Measurements from ENCODE around the gene COQ4. TPM values are rescaled to one million over a fixed set of nuclear protein-coding genes. Genes with fewer than 3 reads are reported as not detected.
"Not testable (repeated sequence)": the region's sequence is repeated elsewhere in the genome, so short reads cannot be mapped to it uniquely, and the experiment has no call there.

The COQ4 gene
- polyA plus RNA-seq, 1 experiment: 19.0 TPM

DNA sequence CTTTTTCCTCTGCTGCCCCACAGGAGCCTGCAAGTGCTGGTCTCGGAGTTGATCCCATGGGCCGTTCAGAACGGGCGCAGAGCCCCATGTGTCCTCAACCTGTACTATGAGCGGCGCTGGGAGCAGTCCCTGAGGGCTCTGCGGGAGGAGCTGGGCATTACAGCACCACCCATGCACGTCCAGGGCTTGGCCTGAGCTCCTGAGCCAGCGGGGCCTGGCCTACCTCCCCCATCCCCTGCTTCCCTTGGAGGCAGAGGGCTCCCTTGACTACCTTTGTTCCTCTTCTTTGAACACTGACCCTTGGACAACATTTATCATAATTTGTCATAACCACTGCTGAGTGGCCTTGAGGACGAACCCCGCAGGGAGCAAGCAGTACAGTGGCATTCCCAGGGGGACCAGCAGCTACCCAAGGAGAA lies 10.8 kb downstream of the COQ4 start:
- CTCF ChIA-PET: no interaction called here
- Histone ChIP-seq H3K4me3 (ENCODE audit: low read depth, low read length) (no peak overlapping the region), H3K27me3 (ENCODE audit: control insufficient read depth, insufficient read depth, low read length) (no peaks in the 10 kb centered on the region), H3K9me3 (ENCODE audit: control insufficient read depth, insufficient read depth, low read length) (no peaks in the 10 kb centered on the region), H3K27ac (ENCODE audit: low read depth, low read length) (no peak overlapping the region)
- DNase-seq (ENCODE audit: low read depth, low spot score): no peak
- POLR2A ChIA-PET: interaction anchor here (1.4 kb wide), 1 partner anchor 28 kb away, joined by 3 read pairs; no protein-coding TSS in a partner anchor
- TF ChIP-seq, protein P1, sequence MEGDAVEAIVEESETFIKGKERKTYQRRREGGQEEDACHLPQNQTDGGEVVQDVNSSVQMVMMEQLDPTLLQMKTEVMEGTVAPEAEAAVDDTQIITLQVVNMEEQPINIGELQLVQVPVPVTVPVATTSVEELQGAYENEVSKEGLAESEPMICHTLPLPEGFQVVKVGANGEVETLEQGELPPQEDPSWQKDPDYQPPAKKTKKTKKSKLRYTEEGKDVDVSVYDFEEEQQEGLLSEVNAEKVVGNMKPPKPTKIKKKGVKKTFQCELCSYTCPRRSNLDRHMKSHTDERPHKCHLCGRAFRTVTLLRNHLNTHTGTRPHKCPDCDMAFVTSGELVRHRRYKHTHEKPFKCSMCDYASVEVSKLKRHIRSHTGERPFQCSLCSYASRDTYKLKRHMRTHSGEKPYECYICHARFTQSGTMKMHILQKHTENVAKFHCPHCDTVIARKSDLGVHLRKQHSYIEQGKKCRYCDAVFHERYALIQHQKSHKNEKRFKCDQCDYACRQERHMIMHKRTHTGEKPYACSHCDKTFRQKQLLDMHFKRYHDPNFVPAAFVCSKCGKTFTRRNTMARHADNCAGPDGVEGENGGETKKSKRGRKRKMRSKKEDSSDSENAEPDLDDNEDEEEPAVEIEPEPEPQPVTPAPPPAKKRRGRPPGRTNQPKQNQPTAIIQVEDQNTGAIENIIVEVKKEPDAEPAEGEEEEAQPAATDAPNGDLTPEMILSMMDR (IDR thresholded peaks at IDR 0.05; ENCODE audit: low read depth, low read length): no peak

GRCh38 chr9:128335161-128335560 lies 12.5 kb downstream of the COQ4 start:
- CTCF ChIA-PET: no interaction called here
- H3K27ac ChIP-seq (ENCODE audit: low read depth, low read length): no peak overlapping the region
- no peak overlapping the region for H3K4me3 ChIP-seq (ENCODE audit: low read depth, low read length)
- POLR2A ChIA-PET: no interaction called here
- H3K27me3 ChIP-seq (ENCODE audit: control insufficient read depth, insufficient read depth, low read length): no peaks in the 10 kb centered on the region
- DNase-seq (ENCODE audit: low read depth, low spot score): no peak
- TF ChIP-seq, protein P1 (IDR thresholded peaks at IDR 0.05; ENCODE audit: low read depth, low read length): no peak
- H3K9me3 ChIP-seq (ENCODE audit: control insufficient read depth, insufficient read depth, low read length): no peaks in the 10 kb centered on the region

- ChIA-PET CTCF (interaction anchor here (1.9 kb wide), 1 partner anchor 26 kb away, joined by 4 read pairs; no protein-coding TSS in a partner anchor), POLR2A (no interaction called here)
- DNase-seq (ENCODE audit: low read depth, low spot score): no peak
- Histone ChIP-seq H3K27me3 (ENCODE audit: control insufficient read depth, insufficient read depth, low read length) (no peaks in the 10 kb centered on the region), H3K27ac (ENCODE audit: low read depth, low read length) (no peak overlapping the region), H3K9me3 (ENCODE audit: control insufficient read depth, insufficient read depth, low read length) (no peaks in the 10 kb centered on the region), H3K4me3 (ENCODE audit: low read depth, low read length) (no peak overlapping the region)
- TF ChIP-seq, protein P1 (IDR thresholded peaks at IDR 0.05; ENCODE audit: low read depth, low read length): no peak
Observed at GRCh38 chr9:128335914-128336313, 13.3 kb downstream of the COQ4 start.

GRCh38 chr9:128337936-128338335 lies 15.3 kb downstream of the COQ4 start:
- no peaks in the 10 kb centered on the region for H3K27me3 ChIP-seq (ENCODE audit: control insufficient read depth, insufficient read depth, low read length)
- H3K4me3 ChIP-seq (ENCODE audit: low read depth, low read length): no peak overlapping the region
- no peaks in the 10 kb centered on the region for H3K9me3 ChIP-seq (ENCODE audit: control insufficient read depth, insufficient read depth, low read length)
- DNase-seq (ENCODE audit: low read depth, low spot score): no peak
- H3K27ac ChIP-seq (ENCODE audit: low read depth, low read length): no peak overlapping the region
- ChIA-PET CTCF (no interaction called here), POLR2A (no interaction called here)
- TF ChIP-seq, protein P1 (IDR thresholded peaks at IDR 0.05; ENCODE audit: low read depth, low read length): no peak

DNA sequence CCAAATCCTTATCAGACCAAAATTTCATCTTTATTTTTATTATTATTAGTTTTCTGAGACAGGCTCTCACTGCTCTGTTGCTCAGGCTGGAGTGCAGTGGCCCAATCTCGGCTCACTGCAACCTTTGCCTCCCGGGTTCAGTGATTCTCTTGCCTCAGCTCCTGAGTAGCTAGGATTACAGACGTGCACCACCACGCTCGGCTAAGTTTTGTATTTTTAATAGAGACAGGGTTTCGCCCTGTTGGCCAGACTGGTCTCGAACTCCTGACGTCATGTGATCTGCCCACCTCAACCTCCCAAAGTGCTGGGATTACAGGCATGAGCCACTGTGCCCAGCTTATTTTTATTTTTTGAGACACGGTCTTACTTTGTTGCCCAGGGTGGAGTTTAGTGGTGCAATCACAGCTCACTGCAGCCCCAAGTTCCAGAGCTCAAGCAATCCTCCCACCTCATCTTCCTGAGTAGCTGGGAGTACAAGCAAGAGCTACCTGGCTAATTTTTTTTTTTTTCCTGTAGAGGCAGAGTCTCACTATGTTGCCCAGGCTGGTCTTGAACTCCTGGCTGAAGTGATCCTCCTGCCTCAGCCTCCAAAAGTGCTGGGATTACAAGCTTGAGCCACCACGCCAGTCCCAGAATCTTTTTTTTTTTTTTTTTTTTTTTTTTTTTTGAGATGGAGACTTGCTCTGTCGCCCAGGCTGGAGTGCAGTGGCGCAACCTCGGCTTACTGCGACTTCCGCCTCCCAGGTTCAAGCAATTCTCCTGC lies 16.4 kb downstream of the COQ4 start:
- not testable (repeated sequence) for H3K27me3 ChIP-seq (ENCODE audit: control insufficient read depth, insufficient read depth, low read length); H3K4me3 ChIP-seq (ENCODE audit: low read depth, low read length); H3K9me3 ChIP-seq (ENCODE audit: control insufficient read depth, insufficient read depth, low read length); H3K27ac ChIP-seq (ENCODE audit: low read depth, low read length); DNase-seq (ENCODE audit: low read depth, low spot score)
- ChIA-PET CTCF (interaction anchor here (0.6 to 0.7 kb wide), 2 partner anchors 24 to 29 kb away, joined by 3 to 6 read pairs; no protein-coding TSS in a partner anchor), POLR2A (interaction anchor here (0.7 kb wide), 2 partner anchors 24 to 265 kb away, joined by 3 read pairs; no protein-coding TSS in a partner anchor)

All from AG04450 (cell line).